MG63 (cell line): ENCODE data around the gene DOCK7. TPM values are rescaled to one million over a fixed set of nuclear protein-coding genes. Genes with fewer than 3 reads are reported as not detected.
A peak's percentile ranks its signal among the peaks of the same experiment; 100 is the strongest.
"Not testable (repeated sequence)": the region's sequence is repeated elsewhere in the genome, so short reads cannot be mapped to it uniquely, and the experiment has no call there.

ENCODE experiments used
- DNase-seq: peaks from one replicate; pipeline ENCODE4 v3.0.0-alpha.2; 2020
- H3K27me3 ChIP-seq: fragments of 250-450 bp; sonication (Bioruptor Pico); 2 replicates; pipeline ENCODE4 v1.5.1; 2020; ENCODE audit warnings: mild to moderate bottlenecking, moderate library complexity
- H3K36me3 ChIP-seq: fragments of 250-450 bp; sonication (Bioruptor Pico); 2 replicates; pipeline ENCODE4 v1.5.1; 2020; ENCODE audit warnings: mild to moderate bottlenecking, moderate library complexity
- H3K4me3 ChIP-seq: fragments of 250-450 bp; sonication (Bioruptor Pico); 2 replicates; pipeline ENCODE4 v1.5.1; 2020; ENCODE audit warnings: mild to moderate bottlenecking, moderate library complexity
- H3K9me3 ChIP-seq: fragments of 250-450 bp; sonication (Bioruptor Pico); 2 replicates; pipeline ENCODE4 v1.5.1; 2020; ENCODE audit warnings: mild to moderate bottlenecking, moderate library complexity
- total RNA-seq: library from RNA; depleted of rRNA; stranded (reverse); fragments of >200 nt; shearing (Covaris generic); gene quantifications from 2 replicates; pipeline ENCODE4 v1.2.3, GENCODE V29; 2014; ENCODE audit warnings: low replicate concordance

The DOCK7 gene
- total RNA-seq, 1 experiment from 2014 or later = 21.9 TPM

DNA sequence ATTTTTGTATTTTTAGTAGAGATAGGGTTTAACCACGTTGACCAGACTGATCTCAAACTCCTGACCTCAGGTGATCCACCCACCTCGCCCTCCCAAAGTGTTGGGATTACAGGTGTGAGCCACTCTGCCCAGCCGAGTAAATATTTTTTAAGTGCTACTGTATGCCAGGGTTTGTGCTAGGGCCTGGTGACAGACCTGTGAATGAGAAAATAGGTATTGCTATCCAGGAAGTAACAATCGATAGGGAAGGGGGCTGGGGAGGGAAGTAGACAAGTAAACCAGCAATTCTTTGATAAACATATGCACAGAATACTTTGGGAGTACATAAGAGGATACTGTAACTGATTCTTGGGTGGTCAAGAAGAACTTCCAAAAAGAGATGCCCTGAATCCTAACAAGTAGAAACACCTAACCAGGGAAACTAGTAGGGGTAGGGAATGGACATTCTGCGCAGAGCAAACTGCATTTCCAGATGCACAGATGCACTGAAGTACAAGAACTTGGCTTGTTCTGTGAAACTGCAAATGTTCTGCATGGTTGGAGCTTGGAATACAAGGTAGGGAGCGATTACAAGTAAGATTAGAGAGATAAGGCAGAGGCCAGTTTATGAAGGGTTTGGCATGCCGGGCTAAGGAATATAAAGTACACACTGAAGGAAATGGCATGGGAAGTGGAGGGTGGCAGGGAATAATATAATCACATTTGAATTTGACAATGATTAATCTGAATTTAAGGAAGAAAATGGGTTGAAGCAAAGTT lies 19.0 kb upstream of the DOCK7 start:
- H3K27me3 ChIP-seq = no peaks in the 10 kb centered on the region
- no peak for DNase-seq
- no peak overlapping the region for H3K4me3 ChIP-seq

GRCh38 chr1:62698161-62698560 lies 10.0 kb upstream of the DOCK7 start:
- H3K9me3 ChIP-seq, H3K36me3 ChIP-seq, DNase-seq, H3K27me3 ChIP-seq, H3K4me3 ChIP-seq: not testable (repeated sequence)

More for the DNA sequence above, 19.0 kb upstream of the DOCK7 start:
- Histone ChIP-seq H3K9me3 (no peaks in the 10 kb centered on the region), H3K36me3 (no peaks in the 10 kb centered on the region)

DNA sequence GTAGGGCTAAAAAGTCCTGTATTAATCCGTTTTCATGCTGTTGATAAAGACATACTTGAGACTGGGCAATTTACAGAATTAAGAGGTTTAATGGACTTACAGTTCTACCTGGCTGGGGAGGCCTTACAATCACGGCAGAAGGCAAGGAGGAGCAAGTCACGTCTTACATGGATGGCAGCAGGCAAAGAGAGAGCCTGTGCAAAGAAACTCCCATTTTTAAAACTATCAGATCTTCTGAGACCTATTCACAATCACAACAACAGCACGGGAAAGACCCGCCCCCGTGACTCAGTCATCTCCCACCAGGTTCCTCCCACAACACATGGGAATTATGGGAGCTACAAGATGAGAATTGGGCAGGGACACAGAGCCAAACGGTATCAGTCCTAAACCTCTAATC lies 6.3 kb upstream of the DOCK7 start:
- not testable (repeated sequence) for H3K27me3 ChIP-seq, DNase-seq, H3K36me3 ChIP-seq, H3K9me3 ChIP-seq, H3K4me3 ChIP-seq

GRCh38 chr1:62693123-62693522 lies 4.9 kb upstream of the DOCK7 start:
- Histone ChIP-seq H3K4me3 (no peak overlapping the region), H3K36me3 (no peaks in the 10 kb centered on the region), H3K9me3 (no peaks in the 10 kb centered on the region), H3K27me3 (no peaks in the 10 kb centered on the region)
- DNase-seq = no peak

- Histone ChIP-seq H3K36me3 (no peaks in the 10 kb centered on the region), H3K4me3 (no peak overlapping the region), H3K27me3 (no peaks in the 10 kb centered on the region), H3K9me3 (no peaks in the 10 kb centered on the region)
- DNase-seq = no peak
Measured at GRCh38 chr1:62691062-62691844, 3.1 kb upstream of the DOCK7 start.

GRCh38 chr1:62689524-62689923 lies 1.3 kb upstream of the DOCK7 start:
- Histone ChIP-seq H3K36me3 (peaks cover under 1% of the 10 kb centered on the region; the same call in 1 of the 2 replicates), H3K9me3 (no peaks in the 10 kb centered on the region), H3K27me3 (no peaks in the 10 kb centered on the region), H3K4me3 (peak overlapping the region; percentile 25)
- peak; percentile 71 for DNase-seq

GRCh38 chr1:62688687-62689085 lies 500 bp upstream of the DOCK7 start:
- no peak for DNase-seq
- H3K36me3 ChIP-seq = peaks cover 3% of the 10 kb centered on the region
- no peaks in the 10 kb centered on the region for H3K9me3 ChIP-seq
- H3K27me3 ChIP-seq = no peaks in the 10 kb centered on the region
- H3K4me3 ChIP-seq = peak overlapping the region; percentile 65

- H3K4me3 ChIP-seq = peak overlapping the region; percentile 65
- peak; percentile 45 for DNase-seq
Measured at GRCh38 chr1:62687421-62687902, 724 bp downstream of the DOCK7 start.

GRCh38 chr1:62686822-62687221 lies 1.4 kb downstream of the DOCK7 start:
- Histone ChIP-seq H3K9me3 (no peaks in the 10 kb centered on the region), H3K4me3 (peak overlapping the region; percentile 65), H3K27me3 (no peaks in the 10 kb centered on the region), H3K36me3 (peaks cover 3% of the 10 kb centered on the region)
- DNase-seq = no peak

More at GRCh38 chr1:62687421-62687902, 724 bp downstream of the DOCK7 start:
- peaks cover 3% of the 10 kb centered on the region for H3K36me3 ChIP-seq
- H3K9me3 ChIP-seq = no peaks in the 10 kb centered on the region
- H3K27me3 ChIP-seq = no peaks in the 10 kb centered on the region

DNA sequence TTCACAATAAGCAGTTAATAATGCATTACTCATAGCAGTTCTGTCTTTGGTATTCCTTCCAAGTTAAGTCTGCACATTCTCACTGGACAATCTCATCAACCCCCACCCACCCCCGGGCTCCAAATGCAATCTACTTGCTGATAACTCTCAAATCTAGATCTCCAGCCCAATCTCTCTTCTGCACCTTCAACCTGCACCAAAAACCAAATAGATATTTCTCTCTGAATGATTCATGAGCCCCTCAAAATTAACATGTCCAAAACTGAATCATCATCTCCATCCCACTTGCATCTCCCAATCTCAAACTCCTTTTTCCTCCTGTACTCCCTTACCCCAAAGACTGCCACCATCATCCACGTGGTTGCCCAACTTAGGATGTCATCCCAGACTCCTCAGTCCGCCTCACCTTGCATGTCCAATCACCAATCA lies 2.7 kb downstream of the DOCK7 start:
- no peaks in the 10 kb centered on the region for H3K9me3 ChIP-seq
- H3K36me3 ChIP-seq = peaks cover 6% of the 10 kb centered on the region
- no peaks in the 10 kb centered on the region for H3K27me3 ChIP-seq
- H3K4me3 ChIP-seq = no peak overlapping the region
- peak; percentile 50 for DNase-seq

DNA sequence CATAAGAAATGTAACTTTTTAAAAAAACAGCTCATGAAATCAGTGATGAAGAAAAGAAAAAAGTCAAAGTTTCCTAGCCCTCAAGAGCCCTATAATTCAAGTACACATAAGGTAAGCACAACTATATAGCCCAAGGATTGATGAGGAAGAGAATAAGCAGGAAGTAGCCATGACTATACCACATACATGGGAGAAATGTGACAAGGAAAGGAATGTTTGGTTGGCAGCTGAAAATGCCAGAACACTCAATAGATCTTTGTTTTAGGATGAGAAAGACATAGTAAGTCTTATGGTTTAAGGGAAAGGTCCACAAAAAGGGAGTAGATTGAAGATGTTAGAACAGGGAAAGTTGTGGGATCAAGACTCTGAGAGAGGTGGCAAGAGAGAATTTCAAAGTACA lies 5.7 kb downstream of the DOCK7 start:
- no peaks in the 10 kb centered on the region for H3K9me3 ChIP-seq
- no peaks in the 10 kb centered on the region for H3K27me3 ChIP-seq
- no peak for DNase-seq
- peaks cover 6% of the 10 kb centered on the region for H3K36me3 ChIP-seq
- H3K4me3 ChIP-seq = no peak overlapping the region

DNA sequence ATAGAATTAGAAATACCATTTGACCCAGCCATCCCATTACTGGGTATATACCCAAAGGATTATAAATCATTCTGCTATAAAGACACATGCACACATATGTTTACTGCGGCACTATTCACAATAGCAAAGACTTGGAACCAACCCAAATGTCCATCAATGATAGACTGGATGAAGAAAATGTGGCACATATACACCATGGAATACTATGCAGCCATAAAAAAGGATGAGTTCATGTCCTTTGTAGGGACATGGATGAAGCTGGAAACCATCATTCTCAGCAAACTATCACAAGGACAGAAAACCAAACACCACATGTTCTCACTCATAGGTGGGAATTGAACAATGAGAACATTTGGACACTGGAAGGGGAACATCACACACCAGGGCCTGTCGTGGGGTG lies 7.2 kb downstream of the DOCK7 start:
- not testable (repeated sequence) for H3K9me3 ChIP-seq, DNase-seq, H3K36me3 ChIP-seq, H3K27me3 ChIP-seq, H3K4me3 ChIP-seq

- H3K27me3 ChIP-seq, DNase-seq, H3K36me3 ChIP-seq, H3K9me3 ChIP-seq, H3K4me3 ChIP-seq: not testable (repeated sequence)
Measured at GRCh38 chr1:62677822-62678221, 10.4 kb downstream of the DOCK7 start.

GRCh38 chr1:62676611-62677356 lies 11.4 kb downstream of the DOCK7 start:
- Histone ChIP-seq H3K36me3 (peaks cover 4% of the 10 kb centered on the region; the same call in 1 of the 2 replicates), H3K9me3 (no peaks in the 10 kb centered on the region), H3K4me3 (no peak overlapping the region), H3K27me3 (no peaks in the 10 kb centered on the region)
- DNase-seq = no peak

DNA sequence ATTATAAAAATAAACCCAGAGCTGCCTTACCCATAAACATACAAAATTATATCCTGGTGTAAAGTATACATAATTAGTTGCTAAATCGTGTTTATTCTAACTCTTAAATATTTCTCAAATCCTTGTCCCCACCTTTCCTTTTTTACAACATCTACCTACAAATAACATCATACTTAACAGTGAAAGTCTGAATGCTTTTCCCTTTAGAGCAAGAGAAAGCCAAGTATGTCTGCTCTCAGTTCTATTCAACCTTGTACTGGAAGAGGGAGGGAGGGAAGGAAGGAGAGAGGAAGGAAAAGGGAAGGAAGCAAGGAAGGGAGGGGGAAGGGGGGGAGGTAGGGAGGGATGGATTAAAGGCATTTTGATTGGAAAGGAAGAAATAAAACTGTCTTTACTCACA lies 14.6 kb downstream of the DOCK7 start:
- no peak for DNase-seq
- no peaks in the 10 kb centered on the region for H3K27me3 ChIP-seq
- H3K4me3 ChIP-seq = no peak overlapping the region
- H3K36me3 ChIP-seq = no peaks in the 10 kb centered on the region
- H3K9me3 ChIP-seq = no peaks in the 10 kb centered on the region

- DNase-seq = no peak
- no peak overlapping the region for H3K4me3 ChIP-seq
- no peaks in the 10 kb centered on the region for H3K9me3 ChIP-seq
- H3K36me3 ChIP-seq = no peaks in the 10 kb centered on the region
- H3K27me3 ChIP-seq = no peaks in the 10 kb centered on the region
Measured at GRCh38 chr1:62672029-62672428, 16.2 kb downstream of the DOCK7 start.

DNA sequence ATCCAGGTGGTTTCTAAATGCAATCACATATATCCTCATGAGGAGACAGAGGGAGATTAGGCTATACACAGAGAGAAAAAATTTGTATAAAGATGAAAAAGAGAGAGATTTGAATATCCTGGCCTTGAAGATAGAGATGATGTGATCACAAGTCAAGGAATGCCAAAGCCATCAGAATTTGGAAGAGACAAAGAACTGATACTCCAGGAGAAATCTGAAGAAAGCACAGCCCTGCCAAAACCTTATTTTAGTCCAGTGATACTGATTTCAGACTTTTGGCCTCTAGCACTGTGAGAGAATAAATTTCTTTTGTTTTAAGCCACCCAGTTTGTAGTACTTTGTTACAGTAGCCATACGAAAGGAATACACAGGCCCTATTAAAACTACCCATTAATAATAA lies 33.4 kb downstream of the DOCK7 start:
- Histone ChIP-seq H3K36me3 (peaks cover 7% of the 10 kb centered on the region), H3K4me3 (no peak overlapping the region), H3K27me3 (no peaks in the 10 kb centered on the region), H3K9me3 (no peaks in the 10 kb centered on the region)
- DNase-seq = no peak
